ENCODE results near the gene CDR2. TPM values are rescaled to one million over a fixed set of nuclear protein-coding genes. Genes with fewer than 3 reads are reported as not detected.

Gene CDR2
- total and polyA plus RNA-seq, 12 donors = 11.3 to 31.2 (median 17.7) TPM

GRCh38 chr16:22312897-22313781, 61.3 kb downstream of the CDR2 start:
- peak in 2 of 7 donors; percentile 15 to 43 for DNase-seq
- WGBS, 4 donors = 91 to 95% (median 95%) methylated on average over 18 to 23 of the region's 23 CpGs
- peaks cover 0 to 78% of the 10 kb centered on the region in 2 donors for H3K36me3 ChIP-seq (replicated peaks in 1 of 2)
- no peak overlapping the region for H3K4me3 ChIP-seq
- H3K4me1 ChIP-seq (replicated peaks in 1 of 2) = no peaks in the 10 kb centered on the region
- no peaks in the 10 kb centered on the region for H3K27me3 ChIP-seq
- H3K9me3 ChIP-seq (replicated peaks in 1 of 3) = no peaks in the 10 kb centered on the region
- TF ChIP-seq, protein P1, sequence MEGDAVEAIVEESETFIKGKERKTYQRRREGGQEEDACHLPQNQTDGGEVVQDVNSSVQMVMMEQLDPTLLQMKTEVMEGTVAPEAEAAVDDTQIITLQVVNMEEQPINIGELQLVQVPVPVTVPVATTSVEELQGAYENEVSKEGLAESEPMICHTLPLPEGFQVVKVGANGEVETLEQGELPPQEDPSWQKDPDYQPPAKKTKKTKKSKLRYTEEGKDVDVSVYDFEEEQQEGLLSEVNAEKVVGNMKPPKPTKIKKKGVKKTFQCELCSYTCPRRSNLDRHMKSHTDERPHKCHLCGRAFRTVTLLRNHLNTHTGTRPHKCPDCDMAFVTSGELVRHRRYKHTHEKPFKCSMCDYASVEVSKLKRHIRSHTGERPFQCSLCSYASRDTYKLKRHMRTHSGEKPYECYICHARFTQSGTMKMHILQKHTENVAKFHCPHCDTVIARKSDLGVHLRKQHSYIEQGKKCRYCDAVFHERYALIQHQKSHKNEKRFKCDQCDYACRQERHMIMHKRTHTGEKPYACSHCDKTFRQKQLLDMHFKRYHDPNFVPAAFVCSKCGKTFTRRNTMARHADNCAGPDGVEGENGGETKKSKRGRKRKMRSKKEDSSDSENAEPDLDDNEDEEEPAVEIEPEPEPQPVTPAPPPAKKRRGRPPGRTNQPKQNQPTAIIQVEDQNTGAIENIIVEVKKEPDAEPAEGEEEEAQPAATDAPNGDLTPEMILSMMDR (IDR thresholded peaks at IDR 0.05) = no peak
- TF ChIP-seq POLR2A (IDR thresholded peaks at IDR 0.05) = no peak
- no peak overlapping the region for H3K27ac ChIP-seq
- intact Hi-C loops (cut with DNase I) = no loop called here

- intact Hi-C loops (cut with DNase I) = no loop called here
- Histone ChIP-seq H3K4me1 (replicated peaks in 1 of 2) (no peaks in the 10 kb centered on the region), H3K4me3 (no peak overlapping the region), H3K9me3 (replicated peaks in 1 of 3) (no peaks in the 10 kb centered on the region), H3K36me3 (replicated peaks in 1 of 2) (peaks cover 0 to 73% of the 10 kb centered on the region in 2 donors), H3K27ac (no peak overlapping the region), H3K27me3 (no peaks in the 10 kb centered on the region)
- 96 to 98% (median 97%) methylated on average over 4 of the region's 4 CpGs for WGBS, 4 donors
- TF ChIP-seq, protein P1 (IDR thresholded peaks at IDR 0.05) = no peak
- no peak for TF ChIP-seq POLR2A (IDR thresholded peaks at IDR 0.05)
- no peak for DNase-seq
Observed at GRCh38 chr16:22311520-22311919, 62.9 kb downstream of the CDR2 start.

DNA sequence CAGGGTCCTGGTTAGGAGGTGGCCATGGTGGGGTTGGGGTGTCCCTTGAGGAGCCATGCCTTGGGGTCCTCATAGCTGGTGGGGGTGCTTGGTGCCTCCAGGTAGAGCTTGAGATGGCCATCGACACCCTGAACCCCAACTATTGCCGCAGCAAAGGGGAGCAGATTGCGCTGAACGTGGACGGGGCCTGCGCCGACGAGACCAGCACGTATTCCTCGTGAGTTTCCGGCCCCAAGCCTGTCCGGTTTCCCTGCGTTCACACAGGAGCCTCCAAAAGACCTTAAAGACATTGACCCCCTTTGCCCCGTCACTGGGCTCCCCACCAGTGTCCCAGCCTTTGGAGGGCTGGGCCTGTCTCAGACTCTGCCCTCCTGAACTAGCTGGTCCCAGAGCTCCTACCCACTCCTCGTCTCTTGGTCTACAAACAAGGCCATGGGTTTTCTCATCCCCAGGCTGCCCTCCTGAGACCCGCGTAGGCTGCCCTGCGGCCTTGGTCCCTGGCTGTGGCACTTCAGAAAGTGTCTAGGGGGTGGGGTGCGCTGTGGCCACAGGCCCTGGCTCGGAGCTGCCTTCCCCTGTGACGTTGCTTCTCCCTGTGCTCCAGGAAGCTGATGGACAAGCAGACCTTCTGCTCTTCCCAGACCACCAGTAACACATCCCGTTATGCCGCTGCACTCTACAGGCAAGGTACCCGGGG, 65.4 kb downstream of the CDR2 start:
- peaks cover 0 to 62% of the 10 kb centered on the region in 2 donors for H3K36me3 ChIP-seq (replicated peaks in 1 of 2)
- intact Hi-C loops (cut with DNase I) = no loop called here
- DNase-seq = no peak
- no peaks in the 10 kb centered on the region for H3K4me1 ChIP-seq (replicated peaks in 1 of 2)
- WGBS, 4 donors = 92 to 95% (median 94%) methylated on average over 14 to 24 of the region's 24 CpGs
- TF ChIP-seq, protein P1 (IDR thresholded peaks at IDR 0.05) = no peak
- no peak for TF ChIP-seq POLR2A (IDR thresholded peaks at IDR 0.05)
- H3K27me3 ChIP-seq = no peaks in the 10 kb centered on the region
- H3K27ac ChIP-seq = no peak overlapping the region
- no peaks in the 10 kb centered on the region for H3K9me3 ChIP-seq (replicated peaks in 1 of 3)
- H3K4me3 ChIP-seq = no peak overlapping the region

DNA sequence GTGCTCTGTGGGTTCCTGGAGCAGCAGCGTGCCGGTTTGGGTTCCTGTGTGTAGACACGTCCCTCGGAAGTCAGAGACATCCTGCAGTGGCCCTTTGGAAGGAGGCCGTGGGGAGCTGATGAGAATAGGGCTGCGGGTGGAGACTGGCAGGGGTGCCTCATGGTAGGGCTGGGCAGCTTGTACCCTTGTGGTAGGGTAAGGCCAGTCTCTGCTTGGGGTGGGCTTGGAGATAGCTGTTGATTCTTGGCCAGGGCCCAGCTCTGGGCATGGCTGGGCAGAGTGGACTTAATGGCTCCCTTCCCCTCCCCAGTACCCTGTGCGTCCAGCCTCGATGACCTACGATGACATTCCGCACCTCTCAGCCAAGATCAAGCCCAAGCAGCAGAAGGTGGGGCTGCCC, 66.6 kb downstream of the CDR2 start:
- no peaks in the 10 kb centered on the region for H3K27me3 ChIP-seq
- no peak for DNase-seq
- WGBS, 4 donors = 92 to 97% (median 95%) methylated on average over 10 of the region's 10 CpGs
- no peak overlapping the region for H3K4me3 ChIP-seq
- intact Hi-C loops (cut with DNase I) = no loop called here
- TF ChIP-seq POLR2A (IDR thresholded peaks at IDR 0.05) = no peak
- TF ChIP-seq, protein P1 (IDR thresholded peaks at IDR 0.05) = no peak
- no peak overlapping the region for H3K27ac ChIP-seq
- H3K9me3 ChIP-seq (replicated peaks in 1 of 3) = no peaks in the 10 kb centered on the region
- H3K4me1 ChIP-seq (replicated peaks in 1 of 2) = no peaks in the 10 kb centered on the region
- peaks cover 0 to 61% of the 10 kb centered on the region in 2 donors for H3K36me3 ChIP-seq (replicated peaks in 1 of 2)

All from adrenal gland (tissue), 12 donors.